Stomach (tissue), 9 donors: ENCODE measurements around the gene SLC24A3. TPM values are rescaled to one million over a fixed set of nuclear protein-coding genes. Genes with fewer than 3 reads are reported as not detected.

Experiments used
- DNase-seq, 2 donors: peaks; one replicate each; pipeline versions ENCODE4 v3.0.0 to v3.0.0-alpha.2; 2013 to 2019
- H3K27ac ChIP-seq, 5 donors: fragments of 200-600 bp in 4 of 5; sonication (generic) in 4 of 5; one replicate each; pipeline ENCODE4 v1.5.1; 2013 to 2019; ENCODE audit warnings: mild to moderate bottlenecking in 1 of 5, moderate library complexity in 1 of 5
- H3K27me3 ChIP-seq, 3 donors: fragments of 200-600 bp; sonication (generic); one replicate each; pipeline ENCODE4 v1.5.1; 2017 to 2019; ENCODE audit warnings: mixed run types in 1 of 3
- H3K36me3 ChIP-seq, 4 donors: fragments of 200-600 bp; sonication (generic); 1 replicate in 3 of 4; 2 replicates in 1 of 4; pipeline ENCODE4 v1.5.1; 2016 to 2019
- H3K4me1 ChIP-seq, 4 donors: fragments of 200-600 bp; sonication (generic); one replicate each; pipeline ENCODE4 v1.5.1; 2016 to 2019
- H3K4me3 ChIP-seq, 4 donors: fragments of 200-600 bp; sonication (generic) in 3 of 4; one replicate each; pipeline ENCODE4 v1.5.1; 2016 to 2019; ENCODE audit warnings: mild to moderate bottlenecking in 1 of 4
- H3K9me3 ChIP-seq, 4 donors: fragments of 200-600 bp; sonication (generic); one replicate each; pipeline ENCODE4 v1.5.1; 2016 to 2019
- CTCF ChIP-seq, 7 experiments: fragments of 450-650 bp in 4 of 7; fragments of 200-600 bp in 3 of 7; sonication (generic) in 3 of 7; IDR thresholded peaks; one replicate each; pipeline ENCODE4 v1.5.1; 2016 to 2019; ENCODE audit warnings: antibody characterized with exemption in 7 of 7, control low read depth in 2 of 7, mild to moderate bottlenecking in 1 of 7
- EP300 ChIP-seq: sonication (generic); formaldehyde crosslinking; IDR thresholded peaks from one replicate; pipeline ENCODE4 v1.6.1; 2017; ENCODE audit warnings: antibody characterized with exemption
- POLR2A ChIP-seq, 4 donors: fragments of 450-650 bp; IDR thresholded peaks; one replicate each; pipeline ENCODE4 v1.6.1; 2016; ENCODE audit warnings: antibody characterized with exemption in 4 of 4, control low read depth in 2 of 4, mild to moderate bottlenecking in 1 of 4, moderate library complexity in 1 of 4
- POLR2AphosphoS5 ChIP-seq, 3 donors: sonication (generic); formaldehyde crosslinking; IDR thresholded peaks; one replicate each; pipeline ENCODE4 v1.6.1; 2016; ENCODE audit warnings: antibody characterized with exemption in 3 of 3
- WGBS, 5 donors: extraction: QIAGEN DNeasy Blood & Tissue Kit in 3 of 5; methylation state at CpG; one replicate each; pipeline versions ENCODE4 v1.1.5 to v1.1.7; 2013 to 2018; 5-methylcytosine and 5-hydroxymethylcytosine counted together
- intact Hi-C: fragments of 100-400 bp; cut with DNase I; formaldehyde crosslinking; loops from one replicate; pipeline ENCODE4 v1.15.1; 2023; ENCODE audit warnings: low total_unique reads
- polyA plus RNA-seq, 3 donors: library from polyadenylated mRNA; stranded (reverse); fragments of 200-250 nt; gene quantifications; one replicate each; pipeline ENCODE4 v1.2.3, GENCODE V29; 2013
- total RNA-seq, 5 donors: library from RNA; depleted of rRNA; stranded (reverse); fragments of >200 nt; gene quantifications; one replicate each; pipeline versions ENCODE4 v1.1.0 to v1.2.3, GENCODE V29; 2014 to 2016
- donor health status: healthy with polysubstance abuse.
- donor health status: Bipolar disorder and iron deficiency.
- donor health status: healthy.

SLC24A3 gene
- total and polyA plus RNA-seq, 8 donors: 1.8 to 9.0 (median 4.5) TPM

- Histone ChIP-seq H3K4me1 (no peaks in the 10 kb centered on the region), H3K27me3 (no peaks in the 10 kb centered on the region), H3K4me3 (no peak overlapping the region), H3K36me3 (no peaks in the 10 kb centered on the region), H3K27ac (no peak overlapping the region), H3K9me3 (no peaks in the 10 kb centered on the region)
- WGBS, 5 donors: 74 to 87% (median 83%) methylated on average over 6 of the region's 6 CpGs
- no peak for DNase-seq
- intact Hi-C loops: no loop called here
- TF ChIP-seq POLR2A (IDR thresholded peaks at IDR 0.05) (no peak), CTCF (IDR thresholded peaks at IDR 0.05) (no peak), POLR2AphosphoS5 (IDR thresholded peaks at IDR 0.05) (no peak), EP300 (no peak)
Observed at GRCh38 chr20:19543101-19543500, 330.7 kb downstream of the SLC24A3 start.

- intact Hi-C loops: no loop called here
- Histone ChIP-seq H3K4me3 (no peak overlapping the region), H3K4me1 (no peaks in the 10 kb centered on the region), H3K27ac (no peak overlapping the region), H3K9me3 (no peaks in the 10 kb centered on the region), H3K36me3 (no peaks in the 10 kb centered on the region), H3K27me3 (no peaks in the 10 kb centered on the region)
- WGBS, 5 donors: 84 to 92% (median 87%) methylated on average over 7 of the region's 7 CpGs
- no peak for DNase-seq
- no peak for TF ChIP-seq CTCF (IDR thresholded peaks at IDR 0.05)
- TF ChIP-seq EP300: no peak
- no peak for TF ChIP-seq POLR2AphosphoS5 (IDR thresholded peaks at IDR 0.05)
- TF ChIP-seq POLR2A (IDR thresholded peaks at IDR 0.05): no peak
Observed at GRCh38 chr20:19544684-19545083, 332.2 kb downstream of the SLC24A3 start.

- no peaks in the 10 kb centered on the region for H3K27me3 ChIP-seq
- no peaks in the 10 kb centered on the region for H3K9me3 ChIP-seq
- no peak for TF ChIP-seq CTCF (IDR thresholded peaks at IDR 0.05)
- intact Hi-C loops: no loop called here
- peaks cover 0 to 3% (median under 1%) of the 10 kb centered on the region in 4 donors for H3K4me1 ChIP-seq
- no peak for DNase-seq
- WGBS, 5 donors: 91 to 100% (median 94%) methylated on average over 2 of the region's 2 CpGs
- H3K4me3 ChIP-seq: no peak overlapping the region
- H3K27ac ChIP-seq: no peak overlapping the region
- no peaks in the 10 kb centered on the region for H3K36me3 ChIP-seq
Observed at GRCh38 chr20:19546648-19547047, 334.2 kb downstream of the SLC24A3 start.

GRCh38 chr20:19547547-19547946, 335.1 kb downstream of the SLC24A3 start:
- H3K4me3 ChIP-seq: no peak overlapping the region
- TF ChIP-seq POLR2A (IDR thresholded peaks at IDR 0.05) (no peak), CTCF (IDR thresholded peaks at IDR 0.05) (no peak), POLR2AphosphoS5 (IDR thresholded peaks at IDR 0.05) (no peak), EP300 (no peak)
- no peaks in the 10 kb centered on the region for H3K27me3 ChIP-seq
- H3K27ac ChIP-seq: no peak overlapping the region
- peaks cover 0 to 12% (median 6%) of the 10 kb centered on the region in 4 donors for H3K4me1 ChIP-seq
- intact Hi-C loops: no loop called here
- DNase-seq: no peak
- no peaks in the 10 kb centered on the region for H3K36me3 ChIP-seq
- no peaks in the 10 kb centered on the region for H3K9me3 ChIP-seq
- WGBS, 5 donors: 70 to 72% (median 71%) methylated on average over 4 of the region's 4 CpGs
